Measurements from ENCODE around the gene ABCC3.

ABCC3 gene

DNA sequence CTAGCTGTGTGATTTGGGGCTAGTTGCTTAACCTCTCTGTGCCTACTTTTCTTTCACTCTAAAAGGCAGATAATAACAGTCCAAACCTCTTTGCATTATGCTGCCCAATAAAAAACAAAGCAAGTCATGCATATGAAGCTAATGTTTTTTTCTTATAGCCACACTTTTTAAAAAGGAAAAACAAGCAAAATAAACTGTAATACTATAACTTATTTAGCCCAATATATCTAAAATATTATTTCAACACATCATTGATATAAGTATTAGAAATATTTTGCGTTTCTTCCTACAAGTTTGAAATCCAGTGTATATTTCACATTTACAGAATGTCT, 50.6 kb downstream of the ABCC3 start:
- Histone ChIP-seq H3F3A (ENCODE audit: control insufficient read depth, insufficient read depth) (no peaks in the 10 kb centered on the region), H3K4me1 (ENCODE audit: control insufficient read depth, low read length) (no peaks in the 10 kb centered on the region), H3K36me3 (ENCODE audit: control insufficient read depth, low read length) (no peaks in the 10 kb centered on the region), H3K4me3 (ENCODE audit: low read length) (no peak overlapping the region), H3K4me2 (ENCODE audit: low read length) (no peak overlapping the region), H3K79me2 (ENCODE audit: control insufficient read depth, low read length) (no peaks in the 10 kb centered on the region), H4K20me1 (ENCODE audit: control insufficient read depth, insufficient read depth, low read depth, low read length) (no peaks in the 10 kb centered on the region), H3K27me3 (ENCODE audit: control insufficient read depth, low read length) (peaks cover 17% of the 10 kb centered on the region), H3K27ac (ENCODE audit: low read depth, low read length) (no peak overlapping the region), H3K9me3 (ENCODE audit: control insufficient read depth, insufficient read depth, low read length) (no peaks in the 10 kb centered on the region), H3K9me2 (replicated peaks; ENCODE audit: control insufficient read depth, low read length) (no peaks in the 10 kb centered on the region)
- no peak for TF ChIP-seq EZH2phosphoT487 (IDR thresholded peaks at IDR 0.05; ENCODE audit: borderline replicate concordance, low read length)
- TF ChIP-seq, protein P1, sequence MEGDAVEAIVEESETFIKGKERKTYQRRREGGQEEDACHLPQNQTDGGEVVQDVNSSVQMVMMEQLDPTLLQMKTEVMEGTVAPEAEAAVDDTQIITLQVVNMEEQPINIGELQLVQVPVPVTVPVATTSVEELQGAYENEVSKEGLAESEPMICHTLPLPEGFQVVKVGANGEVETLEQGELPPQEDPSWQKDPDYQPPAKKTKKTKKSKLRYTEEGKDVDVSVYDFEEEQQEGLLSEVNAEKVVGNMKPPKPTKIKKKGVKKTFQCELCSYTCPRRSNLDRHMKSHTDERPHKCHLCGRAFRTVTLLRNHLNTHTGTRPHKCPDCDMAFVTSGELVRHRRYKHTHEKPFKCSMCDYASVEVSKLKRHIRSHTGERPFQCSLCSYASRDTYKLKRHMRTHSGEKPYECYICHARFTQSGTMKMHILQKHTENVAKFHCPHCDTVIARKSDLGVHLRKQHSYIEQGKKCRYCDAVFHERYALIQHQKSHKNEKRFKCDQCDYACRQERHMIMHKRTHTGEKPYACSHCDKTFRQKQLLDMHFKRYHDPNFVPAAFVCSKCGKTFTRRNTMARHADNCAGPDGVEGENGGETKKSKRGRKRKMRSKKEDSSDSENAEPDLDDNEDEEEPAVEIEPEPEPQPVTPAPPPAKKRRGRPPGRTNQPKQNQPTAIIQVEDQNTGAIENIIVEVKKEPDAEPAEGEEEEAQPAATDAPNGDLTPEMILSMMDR (IDR thresholded peaks at IDR 0.05; ENCODE audit: low read depth, low read length, poor library complexity, severe bottlenecking), result no peak

DNA sequence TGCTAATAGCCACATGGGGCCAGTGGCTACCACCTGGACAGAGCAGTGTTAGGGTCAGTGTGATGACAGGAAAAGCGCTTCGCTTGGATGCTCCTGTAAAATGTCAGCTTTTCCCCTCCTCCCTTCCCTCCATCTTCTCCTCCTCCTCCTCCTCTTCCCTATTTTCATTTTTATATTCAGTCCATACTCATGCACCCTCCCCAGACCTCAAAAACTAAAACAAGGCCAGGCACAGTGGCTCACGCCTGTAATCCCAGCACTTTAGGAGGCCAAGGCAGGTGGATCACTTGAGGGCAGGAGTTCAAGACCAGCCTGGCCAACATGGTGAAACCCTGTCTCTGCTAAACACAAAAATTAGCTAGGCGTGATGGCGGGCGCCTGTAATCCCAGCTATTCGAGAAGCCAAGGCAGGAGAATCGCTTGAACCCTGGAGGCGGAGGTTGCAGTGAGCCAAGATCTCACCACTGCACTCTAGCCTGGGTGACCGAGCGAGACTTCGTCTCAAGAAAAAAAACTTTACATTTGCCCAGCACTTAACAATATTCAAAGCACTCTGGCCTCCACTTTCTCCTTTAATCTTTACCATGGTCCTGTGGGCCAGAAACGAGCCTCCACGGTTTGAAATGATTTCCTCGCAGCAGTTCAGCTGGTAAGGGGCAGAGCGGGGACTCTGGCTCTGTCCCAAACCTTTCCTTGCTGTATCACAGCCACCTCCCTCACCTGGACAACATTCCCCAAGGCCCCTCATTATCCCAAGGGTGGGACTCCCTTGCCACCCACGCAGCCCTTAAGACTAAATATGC, 51.2 kb downstream of the ABCC3 start:
- Histone ChIP-seq H3F3A (ENCODE audit: control insufficient read depth, insufficient read depth) (no peaks in the 10 kb centered on the region), H3K4me1 (ENCODE audit: control insufficient read depth, low read length) (no peaks in the 10 kb centered on the region), H3K79me2 (ENCODE audit: control insufficient read depth, low read length) (no peaks in the 10 kb centered on the region), H3K9me3 (ENCODE audit: control insufficient read depth, insufficient read depth, low read length) (no peaks in the 10 kb centered on the region), H3K36me3 (ENCODE audit: control insufficient read depth, low read length) (no peaks in the 10 kb centered on the region), H3K9me2 (replicated peaks; ENCODE audit: control insufficient read depth, low read length) (no peaks in the 10 kb centered on the region), H3K4me2 (ENCODE audit: low read length) (no peak overlapping the region), H4K20me1 (ENCODE audit: control insufficient read depth, insufficient read depth, low read depth, low read length) (no peaks in the 10 kb centered on the region), H3K27ac (ENCODE audit: low read depth, low read length) (no peak overlapping the region), H3K27me3 (ENCODE audit: control insufficient read depth, low read length) (peaks cover 12% of the 10 kb centered on the region), H3K4me3 (ENCODE audit: low read length) (no peak overlapping the region)
- TF ChIP-seq, protein P1 (IDR thresholded peaks at IDR 0.05; ENCODE audit: low read depth, low read length, poor library complexity, severe bottlenecking), result no peak
- TF ChIP-seq EZH2phosphoT487 (IDR thresholded peaks at IDR 0.05; ENCODE audit: borderline replicate concordance, low read length), result no peak

DNA sequence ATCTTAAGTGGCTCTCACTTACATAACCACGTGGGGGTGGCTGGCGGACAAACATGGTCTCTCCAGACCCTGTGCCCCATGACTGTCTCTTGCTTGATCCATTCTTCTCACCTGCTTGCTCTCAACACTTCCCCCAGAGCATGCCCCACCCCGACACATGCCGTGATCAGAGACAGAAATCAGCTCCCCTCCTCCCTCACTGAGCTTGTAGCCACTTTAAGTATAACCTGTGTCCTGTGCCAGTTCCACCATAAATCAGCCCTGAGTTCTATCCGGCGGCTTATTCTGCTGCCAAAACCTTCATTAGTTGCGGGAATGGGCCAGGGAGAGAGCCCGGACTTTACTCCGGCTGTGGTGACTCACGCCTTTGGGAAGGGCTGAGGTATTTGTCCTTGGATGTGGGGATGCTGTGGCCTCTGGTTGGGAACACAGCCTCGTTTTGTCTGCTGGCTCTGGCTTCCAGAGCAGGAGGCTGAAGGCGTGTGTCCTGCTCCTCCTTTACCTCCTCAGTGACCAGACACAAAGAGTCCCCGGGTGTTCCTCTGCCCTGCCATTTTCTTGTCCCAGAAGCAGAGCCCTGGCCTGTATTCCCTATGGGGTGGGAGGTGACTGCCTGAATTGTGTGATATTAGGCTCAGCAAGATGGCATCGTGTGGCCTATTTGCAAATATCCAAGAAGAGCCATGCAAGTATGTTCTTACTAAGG, 52.0 kb downstream of the ABCC3 start:
- H4K20me1 ChIP-seq (ENCODE audit: control insufficient read depth, insufficient read depth, low read depth, low read length), result no peaks in the 10 kb centered on the region
- peaks cover 6% of the 10 kb centered on the region; the same call in 1 of the 2 replicates for H3F3A ChIP-seq (ENCODE audit: control insufficient read depth, insufficient read depth)
- no peaks in the 10 kb centered on the region for H3K4me1 ChIP-seq (ENCODE audit: control insufficient read depth, low read length)
- H3K9me2 ChIP-seq (replicated peaks; ENCODE audit: control insufficient read depth, low read length), result no peaks in the 10 kb centered on the region
- H3K4me3 ChIP-seq (ENCODE audit: low read length), result no peak overlapping the region
- H3K79me2 ChIP-seq (ENCODE audit: control insufficient read depth, low read length), result no peaks in the 10 kb centered on the region
- no peak for TF ChIP-seq EZH2phosphoT487 (IDR thresholded peaks at IDR 0.05; ENCODE audit: borderline replicate concordance, low read length)
- TF ChIP-seq, protein P1 (IDR thresholded peaks at IDR 0.05; ENCODE audit: low read depth, low read length, poor library complexity, severe bottlenecking), result no peak
- H3K27ac ChIP-seq (ENCODE audit: low read depth, low read length), result no peak overlapping the region
- H3K4me2 ChIP-seq (ENCODE audit: low read length), result no peak overlapping the region
- H3K9me3 ChIP-seq (ENCODE audit: control insufficient read depth, insufficient read depth, low read length), result no peaks in the 10 kb centered on the region
- H3K27me3 ChIP-seq (ENCODE audit: control insufficient read depth, low read length), result peaks cover 5% of the 10 kb centered on the region; the same call in 1 of the 2 replicates
- H3K36me3 ChIP-seq (ENCODE audit: control insufficient read depth, low read length), result no peaks in the 10 kb centered on the region

All from DOHH2 (cell line).